OCI-LY1 (cell line): ENCODE data around the gene KIAA0232.

Source experiments
- H2AFZ ChIP-seq: fragments of 200-600 bp; sonication (generic), shearing (Covaris generic); 2 replicates; pipeline ENCODE4 v1.6.0; 2014; ENCODE audit warnings: antibody characterized with exemption, mild to moderate bottlenecking, low read length
- H3F3A ChIP-seq: fragments of 200-600 bp; sonication (generic), shearing (Covaris generic); 2 replicates; pipeline ENCODE4 v1.6.0; 2014; ENCODE audit warnings: mild to moderate bottlenecking, antibody characterized with exemption, low read length, moderate library complexity; ENCODE audit not compliant: insufficient read depth
- H3K27ac ChIP-seq: fragments of 200-600 bp; sonication (generic); 2 replicates; pipeline ENCODE4 v1.5.1; 2014; ENCODE audit warnings: low read length, mixed run types, mild to moderate bottlenecking, low read depth; ENCODE audit not compliant: poor library complexity, severe bottlenecking
- H3K27me3 ChIP-seq: fragments of 200-600 bp; sonication (generic); 2 replicates; pipeline ENCODE4 v1.6.0; 2014; ENCODE audit warnings: antibody characterized with exemption, mild to moderate bottlenecking, low read length, moderate library complexity; ENCODE audit not compliant: insufficient read depth
- H3K36me3 ChIP-seq: fragments of 200-600 bp; sonication (generic); 2 replicates; pipeline ENCODE4 v1.6.1; 2014; ENCODE audit warnings: mild to moderate bottlenecking, antibody characterized with exemption, low read length, moderate library complexity, mixed read lengths; ENCODE audit not compliant: insufficient read depth
- H3K4me1 ChIP-seq: fragments of 200-600 bp; sonication (generic); 2 replicates; pipeline ENCODE4 v1.5.1; 2014; ENCODE audit warnings: mild to moderate bottlenecking, low read length, moderate library complexity; ENCODE audit not compliant: insufficient read depth, severe bottlenecking
- H3K4me2 ChIP-seq: fragments of 200-600 bp; sonication (generic), shearing (Covaris generic); 2 replicates; pipeline ENCODE4 v1.6.1; 2014; ENCODE audit warnings: low read length
- H3K4me3 ChIP-seq: fragments of 200-600 bp; sonication (generic); 2 replicates; pipeline ENCODE4 v1.5.1; 2014; ENCODE audit warnings: low read length, low read depth, mild to moderate bottlenecking, mixed read lengths; ENCODE audit not compliant: poor library complexity, severe bottlenecking
- H3K79me2 ChIP-seq: fragments of 200-600 bp; shearing (Covaris generic); 2 replicates; pipeline ENCODE4 v1.6.1; 2016; ENCODE audit warnings: mixed run types, low read length, mixed read lengths; ENCODE audit not compliant: insufficient read depth
- H3K9ac ChIP-seq: fragments of 200-600 bp; sonication (generic), shearing (Covaris generic); 2 replicates; pipeline ENCODE4 v1.6.1; 2014; ENCODE audit warnings: mild to moderate bottlenecking, low read length, mixed read lengths
- H3K9me2 ChIP-seq: fragments of 200-600 bp; sonication (generic), shearing (Covaris generic); 2 replicates; pipeline ENCODE4 v1.6.1; 2014; ENCODE audit warnings: low read depth, mild to moderate bottlenecking, low read length, mixed read lengths
- H3K9me3 ChIP-seq: fragments of 200-600 bp; shearing (Covaris generic); 2 replicates; pipeline ENCODE4 v1.6.1; 2014; ENCODE audit warnings: low read length, mixed read lengths
- H4K20me1 ChIP-seq: fragments of 200-600 bp; sonication (generic), shearing (Covaris generic); 2 replicates; pipeline ENCODE4 v1.6.0; 2016; ENCODE audit warnings: mild to moderate bottlenecking, low read length; ENCODE audit not compliant: insufficient read depth
- EZH2 ChIP-seq: fragments of 200-600 bp; sonication (generic), shearing (Covaris generic); IDR thresholded peaks from 2 replicates; pipeline ENCODE4 v1.8.0; 2017; ENCODE audit warnings: borderline replicate concordance, mixed run types, mild to moderate bottlenecking, antibody characterized with exemption, low read length, moderate library complexity, mixed read lengths
- TF ChIP-seq, protein P1 (sequence below): fragments of 200-600 bp; sonication (generic), shearing (Covaris generic); IDR thresholded peaks from 2 replicates; pipeline ENCODE4 v1.5.1; 2017; ENCODE audit warnings: mild to moderate bottlenecking, antibody characterized with exemption, low read length, moderate library complexity, mixed read lengths

Gene KIAA0232

DNA sequence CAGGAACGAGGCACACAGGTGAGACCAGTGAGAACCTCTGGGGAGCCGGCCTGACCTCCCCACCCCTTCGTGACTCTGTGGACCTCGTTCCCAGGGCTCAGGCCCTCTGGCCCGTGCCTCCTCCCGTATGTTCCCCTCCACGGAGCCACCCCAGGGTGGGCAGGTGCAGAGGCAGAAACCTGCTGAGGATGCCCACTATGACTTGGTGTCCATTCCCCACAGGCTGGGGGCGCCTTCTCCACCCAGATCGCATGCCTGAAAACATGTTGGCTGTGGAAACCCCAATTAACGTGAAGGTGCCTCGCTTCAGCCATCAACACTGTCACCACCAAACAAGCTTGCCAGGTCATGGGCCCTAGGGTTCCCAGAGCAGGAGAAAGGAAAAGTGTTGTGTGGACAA is 39.5 kb upstream of the KIAA0232 start:
- Histone ChIP-seq H4K20me1 (no peaks in the 10 kb centered on the region), H3K4me1 (no peaks in the 10 kb centered on the region), H3K79me2 (no peaks in the 10 kb centered on the region), H3K27ac (no peak overlapping the region), H3K9me2 (no peaks in the 10 kb centered on the region), H3K9me3 (no peaks in the 10 kb centered on the region), H3K27me3 (no peaks in the 10 kb centered on the region), H3K4me3 (no peak overlapping the region), H3K4me2 (no peak overlapping the region), H2AFZ (no peak overlapping the region), H3K36me3 (no peaks in the 10 kb centered on the region), H3K9ac (no peak overlapping the region), H3F3A (no peaks in the 10 kb centered on the region)
- TF ChIP-seq EZH2, result no peak
- TF ChIP-seq, protein P1, sequence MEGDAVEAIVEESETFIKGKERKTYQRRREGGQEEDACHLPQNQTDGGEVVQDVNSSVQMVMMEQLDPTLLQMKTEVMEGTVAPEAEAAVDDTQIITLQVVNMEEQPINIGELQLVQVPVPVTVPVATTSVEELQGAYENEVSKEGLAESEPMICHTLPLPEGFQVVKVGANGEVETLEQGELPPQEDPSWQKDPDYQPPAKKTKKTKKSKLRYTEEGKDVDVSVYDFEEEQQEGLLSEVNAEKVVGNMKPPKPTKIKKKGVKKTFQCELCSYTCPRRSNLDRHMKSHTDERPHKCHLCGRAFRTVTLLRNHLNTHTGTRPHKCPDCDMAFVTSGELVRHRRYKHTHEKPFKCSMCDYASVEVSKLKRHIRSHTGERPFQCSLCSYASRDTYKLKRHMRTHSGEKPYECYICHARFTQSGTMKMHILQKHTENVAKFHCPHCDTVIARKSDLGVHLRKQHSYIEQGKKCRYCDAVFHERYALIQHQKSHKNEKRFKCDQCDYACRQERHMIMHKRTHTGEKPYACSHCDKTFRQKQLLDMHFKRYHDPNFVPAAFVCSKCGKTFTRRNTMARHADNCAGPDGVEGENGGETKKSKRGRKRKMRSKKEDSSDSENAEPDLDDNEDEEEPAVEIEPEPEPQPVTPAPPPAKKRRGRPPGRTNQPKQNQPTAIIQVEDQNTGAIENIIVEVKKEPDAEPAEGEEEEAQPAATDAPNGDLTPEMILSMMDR, result no peak

DNA sequence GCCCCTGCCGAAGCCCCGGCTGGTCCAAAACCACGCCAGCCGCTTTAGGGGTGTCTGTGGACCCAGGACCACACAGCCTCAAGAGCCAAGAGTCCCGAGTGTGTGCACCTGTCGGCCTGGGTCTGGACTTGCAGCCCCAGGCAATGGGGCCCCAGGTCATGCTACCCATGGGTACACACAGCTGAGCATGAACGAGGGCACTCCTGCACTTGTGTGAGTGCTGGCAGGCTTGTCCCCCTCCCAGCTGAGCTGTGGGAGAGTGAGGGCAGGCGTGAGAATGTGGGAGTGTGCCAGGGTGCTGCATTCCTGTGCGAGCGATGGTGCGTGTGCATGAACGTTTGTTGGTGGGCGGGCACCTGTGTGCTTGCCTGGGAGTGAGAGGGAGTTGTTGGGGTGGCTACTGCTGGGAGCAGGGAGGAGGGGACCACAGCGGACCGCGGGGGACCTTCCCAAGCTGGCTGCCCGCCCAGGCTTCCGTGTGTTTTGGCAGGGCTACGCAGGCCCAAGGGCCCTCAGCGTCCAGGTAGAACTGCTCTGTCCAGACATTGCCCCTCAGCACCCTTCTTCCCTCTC is 35.7 kb upstream of the KIAA0232 start:
- H2AFZ ChIP-seq, result no peak overlapping the region
- H3K27me3 ChIP-seq, result no peaks in the 10 kb centered on the region
- no peaks in the 10 kb centered on the region for H3K79me2 ChIP-seq
- H3K4me1 ChIP-seq, result no peaks in the 10 kb centered on the region
- H3F3A ChIP-seq, result no peaks in the 10 kb centered on the region
- H3K9ac ChIP-seq, result no peak overlapping the region
- H3K36me3 ChIP-seq, result no peaks in the 10 kb centered on the region
- TF ChIP-seq, protein P1, result no peak
- no peak for TF ChIP-seq EZH2
- H3K4me3 ChIP-seq, result no peak overlapping the region
- H3K4me2 ChIP-seq, result no peak overlapping the region
- H3K9me3 ChIP-seq, result no peaks in the 10 kb centered on the region
- H3K9me2 ChIP-seq, result no peaks in the 10 kb centered on the region
- no peaks in the 10 kb centered on the region for H4K20me1 ChIP-seq
- no peak overlapping the region for H3K27ac ChIP-seq

DNA sequence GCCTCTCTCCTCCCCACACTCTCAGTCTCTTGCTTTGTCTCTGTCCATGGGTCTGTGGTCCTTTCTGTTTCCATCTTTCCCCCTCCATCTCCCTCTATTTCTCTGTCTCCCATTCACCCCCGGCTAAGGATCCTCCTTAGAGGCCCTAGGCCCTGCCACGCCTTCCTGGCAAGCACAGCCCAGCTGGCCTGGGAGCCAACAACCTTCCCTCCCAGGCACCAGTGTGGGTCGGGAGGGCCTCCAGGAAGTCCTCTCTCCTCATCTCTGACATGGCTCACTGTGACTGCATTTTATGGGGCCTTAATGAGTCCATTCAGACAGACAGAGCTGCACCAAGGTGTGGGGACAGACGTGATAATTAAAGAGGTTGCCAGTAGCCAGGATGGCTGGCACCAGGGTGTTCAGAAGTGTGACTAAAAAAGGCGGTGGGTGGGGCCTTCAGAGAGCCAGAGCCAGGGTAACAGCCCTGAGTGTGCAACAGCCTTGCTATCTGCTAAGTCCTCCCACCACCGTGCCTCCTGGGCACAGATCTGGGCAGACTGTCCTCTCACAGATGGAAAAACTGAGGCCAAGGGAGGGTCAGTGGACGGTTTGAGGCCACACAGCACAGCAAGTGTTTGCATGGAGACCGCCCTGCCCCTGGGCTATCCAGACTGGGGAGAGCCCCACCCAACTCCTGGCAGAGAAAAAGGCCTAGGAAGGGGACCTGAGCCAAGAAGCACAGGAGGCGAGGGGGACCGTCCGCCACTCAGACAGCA is 35.1 kb upstream of the KIAA0232 start:
- H3K9me3 ChIP-seq, result no peaks in the 10 kb centered on the region
- H3K4me3 ChIP-seq, result no peak overlapping the region
- no peaks in the 10 kb centered on the region for H3K4me1 ChIP-seq
- no peak for TF ChIP-seq EZH2
- TF ChIP-seq, protein P1, result no peak
- no peaks in the 10 kb centered on the region for H3F3A ChIP-seq
- H2AFZ ChIP-seq, result no peak overlapping the region
- no peaks in the 10 kb centered on the region for H3K9me2 ChIP-seq
- no peaks in the 10 kb centered on the region for H3K27me3 ChIP-seq
- H4K20me1 ChIP-seq, result no peaks in the 10 kb centered on the region
- no peak overlapping the region for H3K4me2 ChIP-seq
- no peak overlapping the region for H3K27ac ChIP-seq
- no peaks in the 10 kb centered on the region for H3K36me3 ChIP-seq
- no peak overlapping the region for H3K9ac ChIP-seq
- H3K79me2 ChIP-seq, result no peaks in the 10 kb centered on the region
